HG03378 (cell line): ENCODE measurements around the gene TTC17.
"Not testable (repeated sequence)": the region's sequence is repeated elsewhere in the genome, so short reads cannot be mapped to it uniquely, and the experiment has no call there.

Experiments
- ATAC-seq: cut with Tn5 transposase; IDR thresholded peaks from one replicate; pipeline ENCODE4 v1.9.1; 2021; ENCODE audit warnings: mild to moderate bottlenecking, moderate library complexity; ENCODE audit not compliant: unreplicated experiment

Gene TTC17

GRCh38 chr11:43447151-43447550 is 88.4 kb downstream of the TTC17 start:
- ATAC-seq, result no peak

- ATAC-seq, result no peak
These were observed 99.8 kb downstream of the TTC17 start for GRCh38 chr11:43458486-43458885.

GRCh38 chr11:43459246-43459645 is 100.5 kb downstream of the TTC17 start:
- ATAC-seq, result no peak

DNA sequence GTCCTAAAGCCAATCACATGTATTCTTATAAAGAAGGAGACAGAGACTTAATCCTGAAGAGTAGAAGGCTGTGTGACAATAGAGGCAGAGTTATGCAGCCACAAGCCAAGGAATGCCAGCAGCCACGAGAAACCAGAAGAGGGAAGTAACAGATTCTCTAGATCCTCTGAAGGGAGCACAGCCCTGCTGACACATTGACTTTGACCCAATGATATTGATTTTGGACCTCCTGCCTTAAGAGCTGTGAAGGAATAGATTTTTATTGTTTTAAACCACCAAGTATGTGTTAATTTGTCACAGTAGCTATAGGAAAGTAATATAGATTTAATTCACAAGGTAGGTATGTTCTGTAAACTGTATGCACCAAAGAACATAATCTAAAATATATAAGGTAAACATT is 103.6 kb downstream of the TTC17 start:
- no peak for ATAC-seq

DNA sequence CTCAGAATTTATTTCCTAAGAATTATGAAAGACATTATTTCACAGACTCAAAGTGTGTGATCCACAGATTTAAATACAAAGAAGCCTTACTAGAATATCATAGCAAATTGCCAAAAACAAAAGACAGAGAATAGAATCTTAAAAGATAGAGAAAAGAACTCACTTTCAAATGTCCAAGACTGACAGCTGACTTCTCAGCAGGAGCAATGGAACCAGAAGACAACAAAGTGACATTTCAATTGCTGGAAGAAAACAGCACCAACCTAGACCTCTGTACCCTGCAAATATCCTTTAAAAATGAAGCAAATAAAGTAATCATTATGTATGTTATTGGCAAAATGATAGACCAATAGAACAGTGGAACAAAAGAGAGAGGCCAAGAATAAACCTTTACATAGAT is 109.2 kb downstream of the TTC17 start:
- no peak for ATAC-seq

DNA sequence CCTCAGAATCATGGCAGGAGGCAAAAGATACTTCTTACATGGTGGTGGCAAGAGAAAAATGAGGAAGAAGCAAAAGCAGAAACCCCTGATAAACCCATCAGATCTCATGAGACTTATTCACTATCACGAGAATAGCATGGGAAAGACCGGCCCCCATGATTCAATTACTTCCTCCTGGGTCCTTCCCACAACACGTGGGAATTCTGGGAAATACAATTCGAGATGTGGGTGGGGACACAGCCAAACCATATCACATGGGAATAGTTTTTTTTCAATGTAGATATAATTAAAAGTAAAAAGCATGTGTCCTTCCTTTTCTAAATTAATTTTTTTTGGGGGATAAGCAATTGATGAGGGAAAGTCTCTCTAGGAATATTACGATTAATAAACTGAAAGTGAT is 118.8 kb downstream of the TTC17 start:
- not testable (repeated sequence) for ATAC-seq

DNA sequence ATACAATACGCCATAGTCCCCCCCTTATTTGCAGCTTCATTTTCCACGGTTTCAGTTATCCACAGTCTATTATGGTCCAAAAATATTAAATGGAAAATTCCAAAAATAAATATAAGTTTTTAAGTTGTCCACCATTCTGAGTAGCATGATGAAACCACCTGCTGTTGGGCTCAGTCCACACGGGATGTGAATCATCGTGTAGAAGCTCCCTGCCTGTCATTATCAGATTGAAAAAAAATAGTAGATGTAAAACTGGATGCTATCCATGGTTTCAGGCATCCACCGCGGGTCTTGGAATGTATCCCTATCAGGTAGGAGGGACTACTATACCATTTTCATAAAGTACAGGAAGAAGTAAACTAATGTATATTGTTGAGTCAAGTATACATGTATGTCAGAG is 127.4 kb downstream of the TTC17 start:
- no peak for ATAC-seq

DNA sequence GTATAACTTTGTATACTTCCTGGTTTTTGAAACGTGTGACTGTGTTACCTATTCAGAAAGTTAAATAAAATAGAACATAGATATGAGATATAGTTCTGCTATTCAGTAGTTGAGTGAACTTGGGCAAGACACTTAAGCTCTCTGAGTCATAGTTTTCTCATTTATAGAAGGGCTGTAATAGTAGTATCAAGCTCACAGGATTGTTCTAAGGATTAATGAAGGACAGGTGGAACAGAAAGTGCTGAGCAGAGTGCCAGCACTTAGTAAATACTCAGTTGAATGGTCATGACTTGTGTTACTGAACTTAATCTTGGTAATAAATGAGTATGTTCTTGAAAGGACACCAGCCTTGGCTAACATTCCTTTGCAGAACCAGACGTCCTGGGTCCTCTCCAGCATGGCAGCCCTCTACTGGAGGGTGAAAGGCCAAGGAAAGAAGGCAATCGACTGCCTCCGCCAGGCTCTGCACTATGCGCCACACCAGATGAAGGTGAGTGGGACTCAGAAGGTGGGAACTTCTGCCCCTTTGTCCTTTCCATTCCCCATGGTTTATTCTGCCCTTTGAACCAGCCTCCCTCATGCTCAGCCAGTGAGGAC is 131.2 kb downstream of the TTC17 start:
- ATAC-seq, result no peak

DNA sequence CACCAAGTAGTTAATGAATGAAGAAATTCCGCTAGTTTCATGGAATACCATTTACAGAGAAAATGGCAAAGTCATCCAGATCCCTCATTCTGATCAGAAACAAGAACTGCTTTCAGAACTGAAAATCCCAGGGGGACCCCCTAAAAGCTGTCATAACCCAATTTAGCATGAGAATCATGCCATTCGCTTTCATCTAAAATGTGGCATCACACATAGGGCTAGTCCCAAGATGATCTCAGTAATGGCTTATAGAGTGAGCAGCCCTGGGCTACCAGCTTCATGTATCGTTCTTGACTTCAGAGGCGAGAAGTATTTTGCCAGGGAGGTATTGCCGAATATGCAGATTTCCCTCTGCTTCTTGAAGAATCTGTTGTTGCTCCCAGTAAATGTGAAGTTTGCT is 134.0 kb downstream of the TTC17 start:
- no peak for ATAC-seq

DNA sequence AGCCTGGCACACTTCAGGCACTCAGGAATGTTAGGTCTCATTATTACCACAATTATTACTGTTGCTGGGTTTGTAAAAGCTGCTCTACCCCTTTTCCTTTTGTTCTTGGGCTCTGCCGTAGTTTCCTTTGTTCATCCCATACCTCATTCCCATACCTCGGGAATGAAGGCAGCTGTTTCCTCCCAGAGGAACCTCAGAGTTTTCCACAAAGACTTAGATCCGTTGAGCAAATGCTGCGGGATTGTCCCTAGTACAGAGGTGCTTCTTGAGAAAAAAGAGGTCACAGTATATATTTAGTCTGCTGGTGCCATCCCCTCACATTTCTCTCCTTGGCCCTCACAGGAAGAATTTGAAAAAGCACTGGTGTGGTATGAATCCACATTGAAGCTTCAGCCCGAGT is 134.7 kb downstream of the TTC17 start:
- ATAC-seq, result no peak

GRCh38 chr11:43497144-43497543 is 138.4 kb downstream of the TTC17 start:
- ATAC-seq, result no peak

GRCh38 chr11:43498561-43498960 is 139.8 kb downstream of the TTC17 start:
- ATAC-seq, result no peak

GRCh38 chr11:43503417-43503816 is 144.7 kb downstream of the TTC17 start:
- no peak for ATAC-seq

GRCh38 chr11:43504316-43504950 is 145.7 kb downstream of the TTC17 start:
- ATAC-seq, result no peak

GRCh38 chr11:43505171-43505570 is 146.5 kb downstream of the TTC17 start:
- no peak for ATAC-seq

DNA sequence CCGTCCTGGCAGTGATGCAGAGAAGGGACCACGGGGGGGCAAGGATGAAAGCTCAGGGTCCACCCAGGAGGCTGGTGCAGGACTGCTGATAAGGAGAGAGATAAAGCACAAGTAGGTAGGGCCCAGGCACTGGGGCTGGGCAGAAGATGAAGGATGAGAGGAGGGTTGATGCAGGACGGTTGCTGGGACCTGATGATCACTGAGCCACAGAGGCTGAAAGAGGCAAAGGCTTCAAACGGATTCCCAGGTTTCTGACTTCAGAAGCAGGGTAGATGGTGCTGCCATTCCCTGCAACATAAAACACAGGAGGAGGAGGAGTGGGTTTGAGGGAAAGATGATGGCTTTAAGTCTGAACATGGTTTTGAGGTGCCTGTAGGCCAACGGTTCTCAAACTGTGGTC is 148.5 kb downstream of the TTC17 start:
- no peak for ATAC-seq

DNA sequence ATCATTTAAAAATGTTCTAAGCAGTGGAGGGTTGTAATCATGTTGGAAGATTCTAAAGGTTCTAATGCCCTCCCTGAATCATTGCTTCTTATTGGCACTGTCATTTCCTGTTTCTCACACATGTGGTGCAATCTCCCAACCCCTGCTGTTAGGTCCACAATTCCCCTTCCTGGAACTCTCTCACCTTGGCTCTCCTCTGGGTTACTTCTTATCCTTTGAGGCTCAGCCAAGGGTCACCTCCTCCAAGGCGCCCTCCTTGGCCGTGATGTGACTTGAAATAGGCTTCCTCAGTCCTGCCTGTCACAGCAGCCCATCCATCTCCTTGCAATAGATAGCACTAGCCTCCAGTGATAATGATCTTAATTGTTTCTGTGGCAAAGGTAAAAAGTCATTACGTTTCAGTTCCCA is 149.8 kb downstream of the TTC17 start:
- ATAC-seq, result no peak

- no peak for ATAC-seq
These were observed 153.2 kb downstream of the TTC17 start for GRCh38 chr11:43511959-43512358.

DNA sequence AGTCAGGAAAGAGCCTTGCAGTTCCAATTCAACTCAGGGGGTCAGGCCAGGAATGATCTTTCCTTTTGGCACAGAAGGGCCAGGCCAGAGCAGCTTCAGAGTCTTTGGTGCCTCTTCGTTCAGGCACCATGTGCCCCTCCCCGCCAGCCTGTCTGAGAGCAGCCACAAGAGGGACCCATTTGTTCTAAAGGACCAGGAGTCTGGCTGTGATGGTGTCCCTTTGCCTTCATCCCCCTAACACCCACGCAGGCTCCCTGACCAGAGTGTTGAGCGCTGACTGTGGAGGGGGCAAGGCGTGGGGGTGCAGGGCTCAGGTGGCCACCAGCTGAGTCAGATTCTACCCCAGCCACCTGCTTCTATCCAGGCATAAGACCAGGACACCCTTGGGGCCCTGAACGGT is 156.4 kb downstream of the TTC17 start:
- ATAC-seq, result no peak

DNA sequence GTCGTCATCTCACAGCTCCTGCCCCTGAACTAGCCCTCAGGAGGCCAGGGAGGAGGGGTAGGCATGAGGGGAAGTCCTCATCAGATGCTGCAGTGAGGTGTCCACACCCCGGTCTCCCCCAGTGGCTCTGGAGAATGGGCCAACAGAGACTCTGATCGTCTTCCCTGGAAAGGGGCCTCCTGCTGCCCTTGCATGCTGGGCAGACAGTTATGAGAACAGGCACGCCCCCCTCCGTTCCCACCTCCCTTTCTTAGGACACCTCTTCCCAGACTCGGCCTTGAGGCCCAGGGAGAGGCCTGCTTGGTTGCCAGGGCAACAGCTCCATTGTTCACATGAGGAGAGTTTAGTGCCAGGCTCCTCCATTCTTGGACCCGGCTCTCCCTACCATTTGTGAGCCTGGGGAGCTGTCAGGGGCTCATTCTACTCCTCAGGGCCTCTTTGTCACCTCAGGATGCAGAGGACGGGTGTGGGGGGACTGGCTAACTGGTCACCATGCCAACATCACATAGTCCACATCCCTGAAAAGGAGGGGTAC is 157.7 kb downstream of the TTC17 start:
- no peak for ATAC-seq

GRCh38 chr11:43517518-43517917 is 158.8 kb downstream of the TTC17 start:
- ATAC-seq, result no peak

DNA sequence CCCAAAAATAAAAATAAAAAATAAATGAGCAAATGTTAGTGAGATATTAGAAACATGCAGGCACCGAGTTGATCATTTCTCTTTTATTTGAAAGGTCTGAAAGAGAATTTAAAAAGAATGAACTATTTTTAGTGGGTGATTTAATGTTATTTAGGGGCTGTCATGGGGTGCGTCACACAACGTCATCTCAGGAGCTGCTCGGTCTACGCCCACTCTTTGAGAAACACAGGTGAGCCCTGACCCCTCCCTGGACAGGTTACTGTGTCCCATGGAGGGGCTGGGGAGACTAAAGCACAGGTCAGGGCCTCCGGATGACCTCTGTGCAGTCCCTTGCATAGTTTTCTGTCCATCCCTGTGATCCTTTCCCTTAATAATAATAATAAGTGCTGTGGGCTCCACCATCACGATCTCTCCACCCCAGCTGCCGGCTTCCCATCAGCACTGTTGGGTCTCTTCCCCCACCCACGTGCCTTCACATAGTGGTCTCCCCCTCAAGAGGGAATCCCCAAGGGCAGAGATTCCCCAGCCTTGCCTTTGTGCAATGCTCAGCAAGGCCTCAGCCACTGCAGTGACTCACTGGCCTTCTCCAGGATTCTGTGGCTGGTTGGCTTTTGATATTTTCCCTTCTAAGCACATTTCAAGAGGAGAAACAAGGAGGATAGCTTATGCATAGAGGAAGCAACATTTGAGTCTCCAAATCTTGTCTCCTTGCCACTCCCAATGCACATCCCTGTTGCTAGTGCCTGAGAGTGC is 159.9 kb downstream of the TTC17 start:
- no peak for ATAC-seq
